ENCODE measurements around the gene CACUL1.
"Not testable (repeated sequence)": the region's sequence is repeated elsewhere in the genome, so short reads cannot be mapped to it uniquely, and the experiment has no call there.

The CACUL1 gene

DNA sequence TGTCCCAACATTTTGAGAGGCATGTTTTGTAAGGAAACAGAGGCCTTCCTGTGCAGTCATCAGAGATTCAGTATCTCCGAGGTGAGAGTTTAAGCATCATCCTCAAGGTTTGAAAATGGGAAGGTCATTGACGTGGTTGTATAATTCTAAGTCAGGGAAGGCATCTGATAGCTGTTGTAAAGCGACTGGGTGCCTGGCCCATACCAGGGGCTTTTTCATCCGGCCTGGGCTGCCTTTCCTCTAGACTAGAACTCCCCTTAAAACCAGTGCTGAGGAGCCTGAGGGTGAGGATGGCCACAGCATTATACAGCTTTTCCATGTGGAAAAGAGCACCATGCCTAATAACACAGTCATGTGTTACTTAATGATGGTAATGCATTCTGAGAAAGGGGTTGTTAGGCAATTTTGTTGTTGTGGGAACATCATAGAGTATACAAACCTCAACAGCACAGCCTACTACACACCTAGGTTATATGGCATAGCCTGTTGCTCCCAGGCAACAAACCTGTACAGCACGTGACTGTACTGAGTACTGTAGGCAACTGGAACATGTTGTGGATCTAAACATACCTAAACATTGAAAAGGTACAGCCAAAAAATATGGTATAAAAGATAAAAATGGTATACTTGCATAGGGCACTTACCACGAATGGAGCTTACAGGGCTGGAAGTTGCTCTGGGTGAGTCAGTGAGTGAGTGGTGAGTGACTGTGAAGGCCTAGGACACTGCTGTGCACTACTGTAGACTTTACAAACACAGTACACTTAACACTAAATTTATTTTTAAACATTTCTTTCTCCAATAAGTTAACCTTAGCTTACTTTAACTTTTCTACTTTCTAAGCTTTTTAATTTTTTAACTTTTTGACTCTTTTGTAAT lies 13.5 kb upstream of the CACUL1 start:
- no peak for DNase-seq

DNA sequence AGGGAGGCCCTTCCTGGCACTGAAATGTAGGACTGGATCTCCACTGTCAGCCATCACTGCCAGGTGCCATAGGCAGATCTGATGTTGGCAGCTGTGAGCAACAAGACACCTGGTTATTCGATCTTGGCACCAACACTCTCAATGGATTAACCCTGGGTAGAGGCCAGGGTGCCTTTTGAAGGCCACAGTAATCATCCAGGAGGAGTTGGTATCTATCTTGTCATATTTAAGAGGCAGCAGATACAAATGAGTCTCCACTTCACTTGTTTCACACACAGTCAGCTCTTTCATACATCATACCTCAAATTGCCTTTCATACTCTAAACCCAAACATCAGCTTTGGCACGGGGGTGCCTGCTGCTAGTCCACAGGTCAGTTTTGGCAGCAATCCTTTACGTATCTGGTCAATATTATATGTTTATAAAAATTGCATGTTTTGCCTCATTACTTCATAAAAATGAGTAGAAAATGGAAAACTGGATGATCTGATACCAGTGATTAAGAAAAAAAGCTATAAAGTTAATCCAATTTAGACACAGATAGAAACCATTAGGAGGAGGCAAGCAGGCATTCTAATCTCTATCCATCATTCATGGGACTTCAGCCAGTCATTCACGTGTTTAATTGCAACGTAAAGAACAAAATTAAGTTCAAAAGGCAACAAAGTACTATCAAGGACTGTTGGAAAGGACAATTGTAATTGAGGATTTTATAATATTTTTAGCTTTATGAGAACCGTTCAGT lies 12.7 kb upstream of the CACUL1 start:
- DNase-seq, result no peak

DNA sequence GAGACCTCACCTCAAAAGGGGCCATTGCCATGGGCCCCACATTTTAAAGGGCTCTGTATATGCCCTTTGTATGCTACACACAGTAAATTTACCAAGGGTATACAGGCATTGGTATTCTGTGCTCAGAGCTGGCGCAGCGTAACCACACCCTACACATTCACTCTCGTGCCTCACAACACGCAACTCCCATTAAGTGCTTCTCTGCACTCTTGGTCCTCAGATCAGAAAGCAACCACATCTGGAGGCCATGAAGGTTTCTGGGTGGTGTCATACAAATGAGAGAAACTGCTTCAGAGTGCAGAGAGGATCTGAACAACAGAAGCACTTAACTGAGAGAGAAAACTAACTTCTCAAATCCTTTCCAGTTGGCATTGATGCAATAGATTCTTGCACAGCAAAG lies 9.4 kb upstream of the CACUL1 start:
- DNase-seq, result no peak

DNA sequence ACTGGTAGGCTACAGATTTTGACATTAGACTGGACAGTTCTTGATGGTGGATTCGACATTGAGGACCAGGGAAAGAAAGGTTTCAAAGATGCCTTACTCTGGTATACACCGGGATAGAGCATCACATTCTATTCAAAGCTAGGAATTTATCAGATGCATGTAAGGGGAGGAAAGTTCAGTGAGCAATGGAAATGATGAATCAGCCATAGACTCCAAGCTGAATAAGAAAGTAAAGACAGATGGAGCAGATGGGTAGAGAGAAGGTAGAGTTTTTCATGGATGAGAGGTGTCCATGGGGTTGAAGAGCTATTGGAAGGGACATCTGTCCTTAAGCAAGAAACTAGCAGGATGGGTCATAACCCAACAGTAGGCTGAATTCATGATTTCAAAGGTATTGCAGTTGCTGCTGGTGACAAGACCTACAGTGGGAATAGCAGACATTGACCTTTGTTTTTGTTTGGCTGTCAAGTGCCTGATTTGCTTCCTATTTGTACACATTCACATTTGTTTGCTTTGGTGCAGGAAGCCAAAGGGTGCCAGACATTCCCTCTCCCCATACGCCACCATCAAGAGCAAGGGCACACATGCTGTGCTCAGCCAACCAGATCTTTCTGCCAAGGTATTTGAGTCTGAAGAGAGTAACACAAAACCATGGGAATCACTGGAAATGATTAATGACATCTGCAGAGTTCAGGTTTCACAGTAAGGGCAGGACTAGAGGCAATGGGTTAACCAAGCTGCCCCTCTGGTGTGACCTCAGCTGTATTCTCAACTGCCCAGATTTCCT lies 8.6 kb upstream of the CACUL1 start:
- no peak for DNase-seq

DNA sequence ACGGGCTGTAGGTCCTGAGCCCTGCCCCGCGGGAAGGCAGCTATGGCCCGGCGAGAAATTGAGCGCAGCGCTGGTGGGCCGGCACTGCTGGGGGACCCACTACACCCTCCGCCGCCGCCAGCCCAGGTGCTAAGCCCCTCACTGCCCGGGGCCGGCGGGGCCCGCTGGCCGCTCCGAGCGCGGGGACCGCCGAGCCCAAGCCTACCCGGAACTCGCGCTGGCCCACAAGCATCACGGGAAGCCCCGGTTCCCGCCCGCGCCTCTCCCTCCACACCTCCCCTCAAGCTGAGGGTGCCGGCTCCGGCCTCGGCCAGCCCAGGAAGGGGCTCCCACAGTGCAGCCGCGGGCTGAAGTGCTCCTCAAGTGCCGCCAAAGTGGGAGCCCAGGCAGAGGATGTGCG lies 5.5 kb upstream of the CACUL1 start:
- no peak for DNase-seq

DNA sequence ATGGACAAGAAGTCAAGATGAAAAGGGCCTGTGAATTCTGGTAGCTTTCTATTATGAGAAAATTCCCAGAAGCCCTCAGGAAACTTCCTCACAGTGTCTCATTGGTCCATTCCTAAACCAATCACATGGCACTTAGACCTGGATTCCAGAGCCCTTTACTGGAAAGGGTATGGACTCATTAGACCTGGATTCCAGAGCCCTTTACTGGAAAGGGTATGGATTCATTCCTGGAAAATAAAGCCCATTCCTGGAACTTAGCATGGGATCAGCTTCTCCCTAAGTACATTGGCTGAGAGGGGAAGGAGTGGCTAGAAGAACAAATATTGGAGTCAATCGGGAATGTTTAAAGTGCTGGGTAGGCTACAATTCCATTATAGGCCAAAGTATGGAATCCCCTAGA lies 3.7 kb upstream of the CACUL1 start:
- no peak for DNase-seq

DNA sequence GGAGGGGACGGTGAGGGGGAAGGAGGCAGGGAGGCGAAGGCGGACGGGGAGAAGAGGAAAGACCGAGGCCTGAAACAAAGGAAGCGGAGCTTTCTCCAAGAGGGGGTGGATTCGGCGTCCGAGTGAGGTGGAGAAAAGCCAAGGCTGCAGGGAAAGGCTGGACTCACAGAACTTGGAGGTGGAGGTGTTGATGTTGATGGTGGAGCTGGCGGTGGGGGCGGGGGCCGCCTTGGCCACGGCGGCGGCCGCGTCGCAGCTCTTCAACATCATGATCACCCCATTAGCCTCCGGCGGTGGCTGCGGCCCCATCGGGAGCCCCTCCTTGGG lies 578 bp downstream of the CACUL1 start:
- DNase-seq, result peak; percentile 37

DNA sequence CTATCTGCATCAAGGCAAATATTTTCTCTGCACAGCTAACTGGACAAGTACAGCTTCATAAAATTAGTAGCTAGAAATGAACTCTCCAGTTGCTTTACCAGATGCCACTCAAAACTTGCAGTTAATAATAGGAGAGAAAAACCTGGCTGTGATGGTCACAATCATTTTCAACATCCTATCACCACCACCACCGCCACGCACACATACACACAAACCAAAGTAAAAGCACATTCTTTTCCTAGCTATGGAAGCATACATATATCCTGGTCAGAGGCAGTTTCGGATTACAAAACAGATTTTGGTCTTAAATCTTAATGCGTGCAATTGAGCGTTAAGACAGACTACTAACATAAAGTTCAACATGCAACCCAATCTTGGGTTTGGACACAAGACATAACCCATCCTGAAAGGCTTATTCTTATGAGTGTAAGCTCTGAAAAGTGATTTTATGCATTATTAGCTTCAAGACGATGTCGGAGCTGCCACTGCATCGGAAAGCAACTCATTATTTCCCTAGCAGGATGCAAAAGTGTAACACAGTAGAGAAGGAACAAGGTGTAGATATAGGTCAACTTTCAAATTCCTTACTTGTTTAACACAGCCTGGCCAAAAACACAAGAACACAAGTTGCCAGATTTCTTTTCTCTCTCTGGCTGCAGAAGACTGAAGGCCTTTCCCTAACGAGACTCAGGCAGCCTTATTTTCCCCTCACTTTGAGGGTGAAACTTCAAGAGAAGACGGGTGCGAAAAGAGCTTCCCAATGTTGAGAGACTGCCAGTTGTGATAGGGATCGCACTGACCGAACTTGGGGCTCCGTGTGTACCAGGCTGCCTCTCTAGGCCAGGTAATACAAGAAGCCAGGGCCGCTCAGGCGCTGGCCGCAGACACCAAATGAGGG lies 1.2 kb downstream of the CACUL1 start:
- no peak for DNase-seq

DNA sequence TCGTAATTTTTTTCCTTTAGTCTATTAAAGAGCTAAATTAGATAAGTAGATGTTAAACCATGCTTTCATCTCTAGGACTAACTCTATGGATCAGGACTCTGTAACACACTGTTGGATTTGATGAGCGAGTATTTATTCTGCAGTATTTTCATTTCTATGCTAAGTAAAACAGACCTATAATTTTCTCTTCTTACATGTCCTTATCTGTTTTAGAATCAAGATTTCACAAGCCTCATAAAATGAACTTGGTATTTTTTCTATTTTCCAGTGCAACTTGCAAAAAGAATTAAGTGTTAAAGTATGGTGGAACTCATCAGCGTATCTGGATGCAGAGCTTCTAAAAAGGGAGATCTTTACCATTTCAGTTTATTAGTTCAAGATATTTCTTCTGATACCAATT lies 2.4 kb downstream of the CACUL1 start:
- DNase-seq, result no peak

DNA sequence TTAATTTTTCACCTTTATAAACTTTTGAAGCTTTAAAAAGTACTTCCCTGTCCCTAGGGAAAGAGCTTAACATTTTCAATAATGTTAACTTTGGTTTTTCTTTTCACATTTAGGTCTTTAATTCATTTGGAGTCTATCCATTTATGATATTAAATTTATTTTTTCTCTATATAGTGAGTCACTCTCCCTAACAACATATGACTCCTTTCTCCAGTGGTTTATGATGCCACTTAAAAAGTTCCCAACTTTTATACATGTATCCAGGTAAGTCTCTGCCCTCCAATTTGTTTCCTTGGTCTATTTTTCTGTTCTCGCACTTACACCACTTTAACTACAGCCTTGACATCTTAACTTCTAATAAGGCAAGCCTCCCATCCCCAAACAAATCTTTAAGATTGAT lies 3.5 kb downstream of the CACUL1 start:
- no peak for DNase-seq

DNA sequence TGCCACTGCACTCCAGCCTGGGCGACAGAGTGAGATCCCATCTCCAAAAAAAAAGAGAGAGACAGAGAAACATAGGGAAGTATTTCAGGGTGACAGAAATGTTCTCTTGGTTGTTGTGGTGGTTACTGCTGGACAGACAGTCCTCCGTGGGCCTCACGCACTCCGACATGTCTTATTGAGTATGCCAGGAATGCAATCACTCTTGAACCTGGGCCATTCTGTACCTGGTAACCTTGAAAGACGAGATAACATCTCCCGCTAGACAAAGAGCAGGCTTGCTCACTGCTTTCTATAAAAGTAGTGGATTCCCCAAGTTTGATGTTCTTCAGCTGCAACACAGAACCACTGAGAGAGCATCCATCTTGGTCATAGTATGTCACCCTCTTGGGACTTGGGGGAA lies 6.7 kb downstream of the CACUL1 start:
- DNase-seq, result no peak

DNA sequence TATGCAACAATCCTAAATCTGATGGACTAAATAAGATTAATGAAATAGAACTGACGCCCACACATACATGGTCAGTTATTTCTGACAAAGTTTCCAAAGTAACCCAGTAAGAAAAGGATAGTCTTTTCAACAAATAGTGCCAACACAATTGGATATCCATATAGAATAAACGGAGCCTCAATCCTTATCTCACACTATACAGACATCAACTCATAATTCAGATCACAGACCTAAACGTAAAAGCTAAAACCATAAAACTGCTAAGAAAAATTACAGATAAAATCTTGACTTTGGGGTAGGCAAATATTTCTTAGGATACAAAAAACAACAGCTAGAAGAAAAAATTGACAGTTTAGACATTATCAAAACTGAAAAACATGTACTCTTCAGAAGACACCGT lies 8.5 kb downstream of the CACUL1 start:
- DNase-seq, result no peak

DNA sequence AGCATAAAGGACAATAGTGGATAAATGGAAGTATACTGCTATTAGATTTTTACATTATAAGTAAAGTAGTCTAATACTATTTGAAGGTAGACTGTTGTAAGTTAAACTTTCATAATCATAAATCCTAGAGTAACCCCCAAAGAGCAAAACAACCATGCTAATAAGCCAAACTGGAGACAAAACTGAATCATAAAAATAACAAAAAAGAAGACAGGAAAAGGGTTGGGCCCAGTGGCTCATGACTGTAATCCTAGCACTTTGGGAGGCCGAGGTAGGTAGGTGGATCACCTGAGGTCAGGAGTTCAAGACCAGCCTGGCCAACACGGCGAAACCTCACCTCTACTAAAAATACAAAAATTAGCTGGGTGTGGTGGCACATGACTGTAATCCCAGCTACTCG lies 9.7 kb downstream of the CACUL1 start:
- no peak for DNase-seq

DNA sequence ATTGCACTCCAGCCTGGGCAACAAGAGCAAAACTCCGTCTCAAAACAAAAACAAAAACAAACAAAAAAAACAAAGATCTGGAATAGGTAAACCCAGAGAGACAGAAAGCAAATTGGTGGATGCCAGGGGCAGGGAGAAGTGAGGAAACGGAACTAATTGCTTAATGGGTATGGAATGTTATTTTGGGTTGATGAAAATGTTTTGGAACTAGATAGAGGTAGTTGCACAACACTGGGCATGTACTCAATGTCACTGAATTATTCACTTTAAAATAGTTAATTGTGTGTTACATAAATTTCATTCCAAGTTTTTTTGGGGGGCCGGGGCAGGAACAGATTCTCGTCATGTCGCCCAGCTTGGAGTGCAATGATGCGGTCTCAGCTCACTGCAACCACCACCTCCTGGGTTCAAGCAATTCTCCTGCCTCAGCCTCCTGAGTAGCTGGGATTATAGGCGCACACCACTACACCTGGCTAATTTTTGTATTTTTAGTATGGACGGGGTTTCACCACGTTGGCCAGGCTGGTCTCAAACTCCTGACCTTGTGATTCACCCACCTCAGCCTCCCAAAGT lies 10.3 kb downstream of the CACUL1 start:
- not testable (repeated sequence) for DNase-seq

DNA sequence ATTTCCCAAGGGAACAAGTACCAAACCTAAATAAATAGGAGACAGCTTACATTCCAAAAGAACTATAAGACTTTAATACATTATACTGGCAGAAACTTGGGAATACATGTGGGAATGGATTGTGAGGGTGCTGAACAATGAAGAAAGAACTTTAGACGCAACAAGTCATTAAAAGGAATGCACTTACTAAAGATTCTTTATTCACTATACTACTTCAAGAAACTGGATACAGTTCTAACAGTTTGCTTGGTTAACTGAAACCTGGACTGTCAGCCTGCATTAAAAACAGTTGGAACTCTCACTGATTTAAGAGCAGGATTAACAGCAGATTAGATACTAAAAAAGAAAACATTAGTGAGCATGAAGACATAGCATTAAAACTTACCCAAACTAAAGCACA lies 12.0 kb downstream of the CACUL1 start:
- DNase-seq, result no peak

DNA sequence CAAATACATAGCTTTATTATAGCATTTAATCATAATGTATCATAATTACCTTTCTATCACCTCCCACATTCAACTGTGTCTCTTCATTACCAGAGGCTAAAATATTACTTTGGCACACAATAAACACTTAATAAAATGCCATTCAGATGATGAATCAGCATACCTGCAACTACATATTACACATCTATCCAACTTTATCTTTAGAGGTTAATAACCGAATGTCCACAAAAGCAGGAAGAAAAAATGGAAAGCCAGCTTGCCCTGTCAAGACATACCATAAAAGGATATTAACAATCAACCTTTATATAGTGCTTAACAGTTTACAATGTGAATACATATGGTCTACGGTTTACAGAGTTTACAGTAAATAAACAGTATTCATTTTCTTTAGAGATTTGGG lies 12.7 kb downstream of the CACUL1 start:
- DNase-seq, result no peak

DNA sequence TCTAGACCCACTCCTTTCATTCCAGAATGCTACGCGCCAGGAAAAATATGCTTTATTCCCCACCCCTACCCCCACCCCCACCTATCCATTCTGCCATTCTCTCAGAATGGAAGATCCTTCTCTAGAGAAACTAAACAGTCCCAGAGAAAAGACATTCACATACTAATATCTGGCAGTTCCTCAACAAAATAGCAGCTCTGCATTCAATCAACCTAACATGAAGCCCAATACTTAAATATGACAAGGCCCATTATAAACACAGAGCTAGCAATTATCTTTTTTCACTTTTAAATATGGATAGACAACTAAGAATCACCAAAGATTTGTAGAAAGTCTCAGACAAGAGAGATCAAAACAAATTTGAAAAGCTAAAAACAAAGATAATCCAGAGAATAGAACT lies 16.4 kb downstream of the CACUL1 start:
- DNase-seq, result no peak

DNA sequence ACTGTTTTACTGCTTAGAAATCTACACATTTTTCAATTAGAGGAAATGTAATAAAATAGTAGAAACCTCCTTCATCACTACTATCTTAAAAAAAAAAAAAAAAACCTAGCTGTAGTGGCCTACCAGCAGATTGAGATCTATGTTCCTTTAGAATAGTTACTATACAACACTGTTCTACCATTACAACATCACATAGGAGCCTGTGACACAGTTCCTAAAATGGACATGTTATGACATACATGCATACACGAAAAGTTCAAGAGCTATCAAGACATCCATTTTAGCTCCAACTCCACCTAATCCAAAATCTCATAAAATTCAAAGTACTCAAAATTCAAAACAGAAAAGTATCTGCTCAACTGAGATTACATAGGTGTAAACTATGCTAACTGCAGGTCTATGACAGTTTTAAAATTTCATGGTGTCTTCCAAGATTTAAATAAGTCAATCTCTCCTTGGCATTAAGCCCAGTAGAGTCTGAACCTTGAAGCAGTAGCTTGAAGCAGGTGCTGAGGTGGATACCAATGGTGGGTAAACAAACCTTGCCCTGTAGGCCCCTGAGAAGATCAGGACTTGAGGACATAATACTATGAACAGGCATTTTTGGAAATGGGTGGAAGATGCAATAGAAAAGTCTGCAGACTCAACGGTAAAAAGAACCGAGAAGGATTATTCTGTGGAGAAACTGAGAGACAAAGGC lies 17.0 kb downstream of the CACUL1 start:
- DNase-seq, result no peak

DNA sequence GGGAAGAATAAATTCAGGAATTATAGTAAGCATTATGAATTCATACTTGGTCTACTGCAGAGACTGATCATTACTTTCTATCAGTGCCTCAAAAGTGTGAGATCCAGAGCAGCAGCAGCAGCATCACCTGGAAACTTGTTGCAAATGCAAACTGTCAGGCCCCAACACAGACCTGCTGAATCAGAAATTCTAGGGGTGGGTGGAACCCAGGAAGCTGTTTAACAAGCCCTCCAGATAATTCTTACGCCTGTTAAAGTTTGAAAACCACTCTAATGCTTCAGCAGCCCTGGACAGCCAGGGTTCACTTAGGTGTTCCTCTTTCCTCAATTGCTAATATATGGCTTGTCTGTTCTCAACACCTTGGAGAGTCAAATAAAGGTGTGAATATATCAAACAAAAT lies 19.5 kb downstream of the CACUL1 start:
- no peak for DNase-seq

DNA sequence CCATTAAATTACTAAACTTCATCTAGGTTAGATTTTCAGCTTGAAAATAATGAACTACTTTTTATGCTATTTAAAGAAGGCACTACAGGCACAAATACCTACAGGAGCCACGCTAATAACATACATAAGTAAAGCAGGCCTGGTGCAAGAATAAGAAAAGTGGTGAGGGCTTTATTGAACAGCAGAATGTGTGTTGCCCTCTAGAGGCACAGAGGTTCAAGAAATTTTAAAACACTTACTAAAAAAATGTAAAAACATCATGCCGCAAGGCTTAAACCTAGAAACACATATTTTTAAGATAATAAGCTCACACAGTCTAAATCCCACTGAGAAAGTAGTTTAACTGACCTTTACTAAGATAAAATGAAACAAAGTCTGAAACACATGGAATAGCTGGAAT lies 20.3 kb downstream of the CACUL1 start:
- no peak for DNase-seq

DNA sequence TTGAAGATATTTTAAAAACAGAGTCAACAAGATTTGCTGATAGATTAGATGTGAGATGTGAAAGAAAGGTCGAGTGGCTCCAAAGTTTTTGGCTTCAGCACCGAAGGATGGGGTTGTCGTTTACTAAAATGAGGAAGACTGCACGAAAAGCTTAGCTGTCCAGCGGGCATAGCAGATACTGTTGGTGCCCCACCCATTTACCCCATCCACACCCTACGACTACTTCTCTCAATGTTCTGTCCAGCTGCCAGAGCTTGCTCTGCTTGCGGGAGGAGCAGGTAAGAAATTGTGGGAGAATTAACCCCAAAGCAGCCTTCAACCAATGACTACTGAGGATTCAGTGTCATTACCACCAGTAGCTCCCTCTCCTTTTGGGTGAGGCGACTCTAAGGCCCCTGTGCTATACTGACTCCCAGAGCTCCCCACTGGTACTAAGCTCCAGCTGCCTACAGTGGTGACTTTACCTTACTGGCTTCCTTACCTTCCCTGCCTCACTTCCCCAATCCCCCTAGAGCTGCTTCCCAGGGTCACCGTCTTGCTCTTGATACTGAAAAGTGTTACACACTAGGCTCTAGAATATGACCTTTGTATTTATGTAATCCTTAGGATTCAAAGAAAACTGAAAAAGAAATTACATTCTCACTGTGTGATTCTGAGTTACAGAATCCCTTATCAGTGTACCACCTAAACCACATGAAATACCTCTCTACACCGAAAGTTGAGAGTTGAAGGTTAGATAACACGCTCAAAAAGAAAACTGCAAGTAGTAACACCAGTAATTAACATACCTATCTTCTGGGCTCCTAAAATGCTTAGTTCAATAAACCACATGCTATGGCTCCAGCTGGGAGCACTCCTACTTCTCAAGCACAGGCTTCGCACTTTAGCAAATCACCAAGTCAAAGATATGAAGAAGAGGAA lies 22.3 kb downstream of the CACUL1 start:
- no peak for DNase-seq
